ENCODE data around the gene NSMCE1. TPM values are rescaled to one million over a fixed set of nuclear protein-coding genes. Genes with fewer than 3 reads are reported as not detected.

NSMCE1 gene
- total and polyA plus RNA-seq, 2 of the 4 experiments (the other 2 are of a cell fraction): 47.5 to 120 TPM

DNA sequence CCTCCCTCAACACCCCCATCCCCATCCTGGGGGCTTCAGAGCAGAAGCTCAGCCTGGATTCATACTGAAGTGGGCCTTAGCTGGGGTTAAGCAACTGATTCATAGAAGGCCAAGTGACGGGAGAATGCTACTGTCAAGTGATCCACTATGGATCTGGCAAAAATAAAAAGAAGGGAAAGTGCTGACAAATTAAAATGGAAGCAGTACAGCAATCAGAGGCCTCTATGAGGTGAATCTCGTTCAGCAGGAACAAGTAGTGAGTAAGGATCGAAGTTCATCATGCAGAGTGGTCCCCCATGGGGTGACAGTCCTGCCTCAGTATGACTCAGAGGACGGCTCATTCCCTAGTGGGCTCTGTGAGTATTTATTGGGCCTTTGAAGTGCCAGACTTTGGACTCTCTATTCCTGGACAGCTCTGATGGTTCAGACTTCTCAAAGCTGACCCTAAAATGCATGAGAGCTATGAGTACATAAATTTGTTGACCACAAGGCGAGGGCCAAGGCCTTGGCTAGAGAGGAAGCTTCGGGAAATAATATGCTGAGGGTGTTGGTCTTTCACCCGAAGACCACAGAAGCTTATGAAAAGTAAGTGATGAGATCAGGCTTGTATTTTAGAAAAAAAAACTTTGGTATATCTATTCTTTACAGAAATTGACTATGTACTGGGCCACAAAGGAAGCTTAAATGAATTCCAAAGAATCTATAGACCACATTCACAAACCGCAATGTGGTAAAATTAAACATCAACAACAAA is 5.3 kb upstream of the NSMCE1 start:
- Histone ChIP-seq H2BK120ac (ENCODE audit: low read depth, low read length) (peak overlapping the region; percentile 49; the same call in 1 of the 2 replicates), H3K18ac (ENCODE audit: low read depth, low read length) (no peak overlapping the region), H3K9me3 (ENCODE audit: control insufficient read depth, insufficient read depth, low read length) (no peaks in the 10 kb centered on the region), H3K27ac (ENCODE audit: insufficient read depth, low read length) (no peak overlapping the region), H3K36me3 (ENCODE audit: control insufficient read depth, insufficient read depth, low read length) (no peaks in the 10 kb centered on the region), H3K4me3 (ENCODE audit: insufficient read depth, low read depth, low read length) (no peak overlapping the region), H4K5ac (ENCODE audit: low read depth, low read length) (no peak overlapping the region; the same call in 1 of the 2 replicates), H3K56ac (ENCODE audit: extremely low read depth, insufficient read depth, low read length) (no peak overlapping the region), H3K27me3 (ENCODE audit: control insufficient read depth, insufficient read depth, low read length) (no peaks in the 10 kb centered on the region), H2AK9ac (replicated peaks; ENCODE audit: low read depth, low read length, poor library complexity) (no peak overlapping the region), H2AK5ac (ENCODE audit: low read depth, low read length) (no peak overlapping the region), H4K8ac (ENCODE audit: low read depth in 2 of 2, low read length in 2 of 2) (peak overlapping the region in 1 of 2 experiments; percentile 11; a peak in 1 of 4 replicates), H3K9ac (ENCODE audit: low read depth, low read length) (no peak overlapping the region), H3K4ac (ENCODE audit: low read depth, low read length) (0 out of 2 replicates have a peak overlapping the region, but pooled peaks have one; percentile 1), H2AFZ (replicated peaks; ENCODE audit: low read length, poor library complexity) (no peak overlapping the region), H4K20me1 (ENCODE audit: insufficient read depth, low read length) (no peaks in the 10 kb centered on the region), H2BK20ac (ENCODE audit: low read depth, low read length) (no peak overlapping the region), H3K23ac (ENCODE audit: low read depth, low read length) (0 out of 2 replicates have a peak overlapping the region, but pooled peaks have one; percentile 46), H2BK15ac (ENCODE audit: low read depth, low read length) (peak overlapping the region; percentile 19; the same call in 1 of the 3 replicates), H2BK5ac (ENCODE audit: low read depth, low read length, poor library complexity, severe bottlenecking) (no peak overlapping the region), H3K4me1 (ENCODE audit: control insufficient read depth, insufficient read depth, low read length) (no peaks in the 10 kb centered on the region), H3K4me2 (ENCODE audit: low read depth, low read length) (no peak overlapping the region), H3K14ac (replicated peaks; ENCODE audit: low read depth, low read length) (0 out of 2 replicates have a peak overlapping the region, but pooled peaks have one; percentile 61), H3K9me1 (ENCODE audit: insufficient read depth, low read length) (peaks cover 13% of the 10 kb centered on the region; the same call in 1 of the 2 replicates), H4K91ac (ENCODE audit: insufficient read depth, low read depth, low read length) (no peak overlapping the region), H3K79me1 (ENCODE audit: low read depth in 1 of 2, low read length in 2 of 2) (peaks cover 5 to 10% of the 10 kb centered on the region in 2 experiments; a peak in 3 of 4 replicates)
- CTCF ChIA-PET: interaction anchor here (0.7 kb wide), 1 partner anchor 120 kb away, joined by 6 read pairs; no protein-coding TSS in a partner anchor
- ATAC-seq (ENCODE audit: low read depth) (no peak), DNase-seq (peak; percentile 53)
- TF ChIP-seq, protein P1, sequence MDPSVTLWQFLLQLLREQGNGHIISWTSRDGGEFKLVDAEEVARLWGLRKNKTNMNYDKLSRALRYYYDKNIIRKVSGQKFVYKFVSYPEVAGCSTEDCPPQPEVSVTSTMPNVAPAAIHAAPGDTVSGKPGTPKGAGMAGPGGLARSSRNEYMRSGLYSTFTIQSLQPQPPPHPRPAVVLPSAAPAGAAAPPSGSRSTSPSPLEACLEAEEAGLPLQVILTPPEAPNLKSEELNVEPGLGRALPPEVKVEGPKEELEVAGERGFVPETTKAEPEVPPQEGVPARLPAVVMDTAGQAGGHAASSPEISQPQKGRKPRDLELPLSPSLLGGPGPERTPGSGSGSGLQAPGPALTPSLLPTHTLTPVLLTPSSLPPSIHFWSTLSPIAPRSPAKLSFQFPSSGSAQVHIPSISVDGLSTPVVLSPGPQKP (IDR thresholded peaks at IDR 0.05; ENCODE audit: borderline replicate concordance, low read depth, low read length): no peak
- TF ChIP-seq CEBPB (IDR thresholded peaks at IDR 0.05; ENCODE audit: low read depth, low read length) (no peak), FOS (IDR thresholded peaks at IDR 0.05; ENCODE audit: low read depth, low read length) (no peak), POLR2A (IDR thresholded peaks at IDR 0.05; ENCODE audit: low read depth, low read length) (no peak), RCOR1 (IDR thresholded peaks at IDR 0.05; ENCODE audit: insufficient replicate concordance, low read length) (no peak), MXI1 (IDR thresholded peaks at IDR 0.05; ENCODE audit: borderline replicate concordance, low read depth, low read length) (no peak), MAFK (IDR thresholded peaks at IDR 0.05; ENCODE audit: low read depth, low read length) (peak; percentile 21; the same call in 1 of the 2 replicates)
- TF ChIP-seq, protein P2, sequence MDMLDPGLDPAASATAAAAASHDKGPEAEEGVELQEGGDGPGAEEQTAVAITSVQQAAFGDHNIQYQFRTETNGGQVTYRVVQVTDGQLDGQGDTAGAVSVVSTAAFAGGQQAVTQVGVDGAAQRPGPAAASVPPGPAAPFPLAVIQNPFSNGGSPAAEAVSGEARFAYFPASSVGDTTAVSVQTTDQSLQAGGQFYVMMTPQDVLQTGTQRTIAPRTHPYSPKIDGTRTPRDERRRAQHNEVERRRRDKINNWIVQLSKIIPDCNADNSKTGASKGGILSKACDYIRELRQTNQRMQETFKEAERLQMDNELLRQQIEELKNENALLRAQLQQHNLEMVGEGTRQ (IDR thresholded peaks at IDR 0.05; ENCODE audit: low read depth, low read length): no peak
- TF ChIP-seq, protein P3, sequence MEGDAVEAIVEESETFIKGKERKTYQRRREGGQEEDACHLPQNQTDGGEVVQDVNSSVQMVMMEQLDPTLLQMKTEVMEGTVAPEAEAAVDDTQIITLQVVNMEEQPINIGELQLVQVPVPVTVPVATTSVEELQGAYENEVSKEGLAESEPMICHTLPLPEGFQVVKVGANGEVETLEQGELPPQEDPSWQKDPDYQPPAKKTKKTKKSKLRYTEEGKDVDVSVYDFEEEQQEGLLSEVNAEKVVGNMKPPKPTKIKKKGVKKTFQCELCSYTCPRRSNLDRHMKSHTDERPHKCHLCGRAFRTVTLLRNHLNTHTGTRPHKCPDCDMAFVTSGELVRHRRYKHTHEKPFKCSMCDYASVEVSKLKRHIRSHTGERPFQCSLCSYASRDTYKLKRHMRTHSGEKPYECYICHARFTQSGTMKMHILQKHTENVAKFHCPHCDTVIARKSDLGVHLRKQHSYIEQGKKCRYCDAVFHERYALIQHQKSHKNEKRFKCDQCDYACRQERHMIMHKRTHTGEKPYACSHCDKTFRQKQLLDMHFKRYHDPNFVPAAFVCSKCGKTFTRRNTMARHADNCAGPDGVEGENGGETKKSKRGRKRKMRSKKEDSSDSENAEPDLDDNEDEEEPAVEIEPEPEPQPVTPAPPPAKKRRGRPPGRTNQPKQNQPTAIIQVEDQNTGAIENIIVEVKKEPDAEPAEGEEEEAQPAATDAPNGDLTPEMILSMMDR (conservative IDR thresholded peaks at IDR 0.05; ENCODE audit: low read depth, low read length): no peak
- in situ Hi-C loops (cut with MboI; ENCODE audit: low sequenced_read_pairs): no loop called here
- 71% methylated on average over 3 of the region's 8 CpGs; no CpG with 5 or more reads in 1 of the 2 experiments for WGBS, 2 experiments (ENCODE audit: extremely low coverage in 2 of 2, insufficient read length in 1 of 2)
- intact Hi-C loops (cut with micrococcal nuclease): no loop called here
- dilution Hi-C loops (cut with HindIII; ENCODE audit: low sequenced_read_pairs, unreplicated experiment): no loop called here
- POLR2A ChIA-PET (ENCODE audit: unreplicated experiment): interaction anchor here (0.7 kb wide), 1 partner anchor 153 kb away, joined by 3 read pairs; no protein-coding TSS in a partner anchor
- no TSS peak for BruUV-seq (replicated peaks)
